ENCODE data around the gene ATP7B.

GRCh38 chr13:52043675-52044074 lies 32.4 kb upstream of the ATP7B start:
- no peak for TF ChIP-seq CTCF (IDR thresholded peaks at IDR 0.05)
- TF ChIP-seq ZFX (IDR thresholded peaks at IDR 0.05; ENCODE audit: borderline replicate concordance) = no peak
